Stimulated activated CD4-positive, alpha-beta T cell treated with anti-CD3 and anti-CD28 coated beads, Interleukin-15, amount 100 ng/mL, for 1 hour (primary cell): ENCODE measurements around the gene RPL28.

ENCODE experiments used
- DNase-seq, 2 donors: peaks; one replicate each; pipeline ENCODE4 v3.0.0-alpha.2; 2020; ENCODE audit warnings: low read depth in 1 of 2, low spot score in 1 of 2

RPL28 gene

GRCh38 chr19:55353356-55353802 is 32.4 kb upstream of the RPL28 start:
- DNase-seq, result no peak

- DNase-seq, result peak; percentile 34 to 49
Observed at GRCh38 chr19:55353803-55354697, 31.7 kb upstream of the RPL28 start.

DNA sequence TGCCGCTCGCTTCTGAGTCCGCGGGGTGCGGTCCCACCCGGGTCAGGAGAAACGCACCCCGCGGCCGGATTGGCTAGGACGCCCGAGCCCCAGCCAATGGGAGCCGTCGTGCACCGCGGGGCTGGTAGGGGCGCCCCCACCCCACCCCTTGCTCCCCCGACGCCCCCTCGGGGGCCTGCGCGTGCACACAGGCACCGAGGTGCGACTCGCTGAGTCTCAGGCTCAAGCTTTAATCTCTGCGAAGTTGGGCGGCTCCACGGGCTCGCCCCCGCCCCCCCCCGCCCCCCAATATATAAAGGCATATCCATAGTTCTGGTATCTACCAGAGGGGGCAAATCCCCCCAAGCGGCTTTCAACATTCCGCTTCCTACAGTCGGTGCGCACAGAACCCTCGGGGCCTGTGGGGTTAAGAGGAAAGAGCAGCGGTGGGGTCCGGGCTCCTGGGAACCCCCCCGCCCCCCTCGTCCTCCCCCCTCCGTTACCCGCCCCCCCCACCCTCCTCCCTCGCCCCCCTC is 31.0 kb upstream of the RPL28 start, which contains the start of gene COX6B2:
COX6B2 (minus strand) TSS at position 22 of the 515 bp plus-strand sequence. CDS start 198 bp downstream, outside the sequence.
- DNase-seq, result no peak

DNA sequence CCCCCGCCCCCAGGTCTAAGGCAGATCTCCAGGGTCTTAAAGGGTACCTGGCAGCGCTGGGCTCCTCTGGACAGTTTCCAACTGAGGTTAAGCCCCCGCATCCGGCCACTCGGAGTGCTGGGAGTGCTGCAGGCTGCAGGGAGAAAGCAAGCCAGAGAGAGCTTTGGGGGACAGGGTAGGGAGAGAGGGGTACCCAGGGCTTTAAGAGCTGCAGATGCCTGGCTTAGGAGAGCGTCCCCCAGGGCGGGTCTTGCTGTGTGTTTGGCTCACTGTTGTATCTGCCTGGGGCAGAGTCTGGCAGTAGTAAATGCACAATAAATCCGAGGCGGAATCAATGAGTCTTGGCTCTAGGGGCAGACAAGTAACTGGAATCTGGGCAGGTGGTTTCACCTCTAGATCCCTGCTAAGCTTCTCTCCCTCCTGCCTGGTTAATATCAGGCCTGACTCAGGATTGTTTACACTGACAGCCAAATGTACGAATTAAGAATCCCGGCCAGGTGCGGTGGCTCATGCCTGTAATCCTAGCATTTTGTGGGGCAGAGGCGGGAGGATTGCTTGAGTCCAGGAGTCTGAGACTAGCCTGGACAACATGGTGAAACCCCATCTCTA is 30.4 kb upstream of the RPL28 start:
- no peak for DNase-seq

DNA sequence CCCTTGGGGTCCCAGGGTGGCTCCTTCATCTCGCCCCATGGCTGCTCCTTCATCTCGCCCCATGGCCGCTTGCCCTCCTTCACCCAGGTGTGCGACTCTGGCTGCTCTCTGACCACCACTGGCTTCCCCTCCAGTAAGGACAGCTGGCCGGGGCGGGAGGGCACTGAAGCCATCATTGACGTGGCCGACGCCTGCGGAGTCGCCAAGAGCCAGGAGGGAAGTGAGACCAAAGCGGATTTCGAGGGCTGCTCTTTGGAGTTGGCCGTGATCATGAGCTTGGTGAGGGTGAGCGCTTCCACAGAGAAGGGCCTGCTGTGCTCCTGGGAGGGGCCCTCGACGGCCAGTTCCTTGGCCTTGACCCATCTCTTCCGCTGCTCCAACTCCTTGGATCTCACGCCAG is 27.2 kb upstream of the RPL28 start:
- no peak for DNase-seq

DNA sequence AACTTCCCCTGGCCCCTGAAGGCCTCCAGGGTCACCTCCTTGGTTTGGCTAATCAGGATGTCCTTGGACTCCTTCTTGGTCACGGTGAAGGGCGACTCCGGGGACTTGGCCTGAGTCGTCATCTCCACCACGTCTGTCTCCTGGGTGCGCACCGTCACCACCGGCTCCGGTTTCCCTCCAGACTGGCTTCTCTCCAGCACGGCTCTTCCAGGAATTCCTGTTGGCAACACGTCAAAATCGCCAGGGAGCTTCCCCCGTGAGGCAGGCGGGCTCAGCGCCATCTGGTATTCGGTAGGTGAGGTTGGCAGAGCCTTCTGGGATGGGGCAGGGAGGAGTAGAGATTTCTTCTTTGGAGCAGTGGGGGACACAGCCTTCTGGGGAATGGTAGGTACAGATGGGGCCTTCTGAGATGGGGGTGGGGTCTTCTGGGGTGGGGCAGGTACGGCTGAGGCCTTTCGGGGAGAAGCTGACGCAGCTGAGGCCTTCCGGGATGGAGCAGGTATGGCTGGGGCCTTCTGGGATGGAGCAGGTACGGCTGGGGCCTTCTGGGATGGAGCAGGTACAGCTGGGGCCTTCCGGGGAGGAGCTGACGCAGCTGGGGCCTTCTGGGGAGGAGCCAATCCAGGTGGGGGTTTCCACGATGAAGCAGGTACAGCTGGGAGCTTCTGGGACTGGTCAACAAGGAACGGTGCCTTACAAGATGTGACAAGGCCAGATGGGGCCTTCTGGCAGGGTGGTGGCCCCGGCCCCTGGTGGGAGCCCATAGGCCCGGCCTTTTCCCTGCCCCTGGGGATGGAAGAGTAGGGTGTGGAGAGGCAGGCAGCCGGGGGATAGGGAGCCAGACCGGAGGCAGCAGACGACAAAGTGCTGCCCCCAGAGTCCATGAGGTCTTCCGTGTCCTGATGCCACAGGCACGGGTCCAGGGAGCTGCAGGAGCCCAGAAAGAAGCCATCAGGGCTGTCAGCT is 26.5 kb upstream of the RPL28 start:
- DNase-seq, result no peak

- DNase-seq, result no peak
Observed at GRCh38 chr19:55360902-55361301, 24.8 kb upstream of the RPL28 start.

- DNase-seq, result no peak
Observed at GRCh38 chr19:55362174-55362989, 23.4 kb upstream of the RPL28 start.

GRCh38 chr19:55362990-55363716 is 22.6 kb upstream of the RPL28 start, which contains the start of gene GARIN5B:
Gene GARIN5B, minus strand, starts transcription at chr19:55363260. Its CDS starts 194 bp downstream, at chr19:55363066.
- DNase-seq, result no peak

DNA sequence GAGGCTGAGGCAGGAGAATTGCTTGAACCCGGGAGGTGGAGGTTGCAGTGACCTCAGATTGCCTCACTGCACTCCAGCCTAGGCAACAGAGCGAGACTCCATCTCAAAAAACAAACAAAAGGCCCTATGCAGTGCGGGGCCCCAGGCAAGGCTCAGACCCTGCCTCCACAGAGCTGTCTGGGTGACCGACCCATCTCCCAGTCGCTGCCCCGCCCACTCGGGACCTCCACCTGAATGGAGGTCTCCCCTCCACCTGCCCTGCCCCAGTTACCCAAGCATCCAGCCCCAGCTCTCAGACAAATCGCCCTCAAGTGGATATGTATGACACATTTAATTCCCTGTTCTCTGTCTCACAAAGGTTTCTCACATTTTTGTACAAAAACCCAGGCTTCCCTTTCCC is 20.5 kb upstream of the RPL28 start:
- no peak for DNase-seq

GRCh38 chr19:55365964-55366363 is 19.8 kb upstream of the RPL28 start:
- no peak for DNase-seq

DNA sequence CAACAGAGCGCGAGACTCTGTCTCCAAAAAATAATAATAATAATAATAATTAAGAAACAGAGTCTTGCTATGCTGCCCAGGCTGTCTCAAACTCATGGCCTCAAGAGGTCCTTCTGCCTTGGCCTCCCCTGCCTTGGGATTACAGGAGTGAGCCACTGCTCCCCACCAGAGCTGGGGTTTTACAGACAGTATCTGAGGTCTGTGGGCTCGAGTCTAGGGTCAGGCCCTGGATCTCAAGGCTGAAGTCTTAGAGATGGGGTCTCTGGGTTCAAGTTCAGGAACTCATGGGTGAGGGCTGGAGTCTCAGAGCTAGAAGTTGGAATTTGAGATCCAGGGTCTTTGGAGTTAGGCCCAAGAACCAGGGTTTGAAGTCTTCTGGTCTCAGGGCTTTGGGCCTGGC is 18.9 kb upstream of the RPL28 start:
- no peak for DNase-seq

- no peak for DNase-seq
Observed at GRCh38 chr19:55368106-55368505, 17.6 kb upstream of the RPL28 start.

DNA sequence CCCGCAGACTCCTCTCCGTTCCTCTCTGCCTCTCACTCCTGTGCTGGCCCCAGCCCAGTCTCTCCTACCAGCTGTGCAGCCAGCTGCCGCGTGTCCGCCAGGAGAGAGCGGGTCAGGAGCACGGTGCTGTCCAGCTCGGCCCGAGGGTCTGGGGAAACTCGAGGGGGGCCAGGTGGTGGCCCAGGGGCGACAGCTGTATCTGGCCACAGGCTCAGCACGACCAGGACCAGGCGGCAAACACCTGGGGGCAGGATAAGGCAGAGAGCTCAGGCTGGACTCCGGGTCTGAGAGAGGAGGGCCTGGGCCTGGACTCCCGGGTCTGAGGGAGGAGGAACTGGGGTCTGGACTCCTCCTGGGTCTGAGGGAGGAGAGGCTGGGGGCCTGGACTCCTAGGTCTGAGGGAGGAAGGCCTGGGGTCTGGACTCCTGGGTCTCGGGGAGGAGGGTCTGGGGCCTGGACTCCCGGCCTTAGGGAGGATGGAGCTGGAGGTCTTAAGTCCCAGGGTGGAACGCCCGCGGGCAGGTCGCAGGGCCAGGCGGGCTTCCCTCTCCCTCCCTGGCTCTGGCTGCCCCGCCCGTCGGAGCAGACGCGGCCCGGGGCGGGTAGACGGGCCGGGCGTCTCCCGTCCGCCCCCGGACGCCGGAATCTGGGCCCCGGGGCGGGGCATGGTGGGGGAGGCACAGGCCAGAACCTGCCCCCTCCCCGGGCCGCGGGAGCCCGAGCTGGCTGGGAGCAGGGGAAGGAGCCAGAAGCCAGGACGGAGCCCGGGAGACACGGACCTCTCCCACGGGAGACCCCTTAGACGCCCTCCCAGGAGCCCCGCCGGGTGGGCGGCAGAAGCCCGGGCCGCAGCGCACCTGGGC is 16.8 kb upstream of the RPL28 start:
- DNase-seq, result no peak

- DNase-seq, result no peak
Observed at GRCh38 chr19:55369653-55370304, 16.0 kb upstream of the RPL28 start.

- no peak for DNase-seq
Observed at GRCh38 chr19:55370305-55370988, 15.3 kb upstream of the RPL28 start, which contains the start of gene IL11. Gene IL11, minus strand, starts transcription at chr19:55370463. Its CDS starts 153 bp downstream, at chr19:55370310.
